ENCODE results near the gene DEGS2. TPM values are rescaled to one million over a fixed set of nuclear protein-coding genes. Genes with fewer than 3 reads are reported as not detected.

Gene DEGS2
- total and polyA plus RNA-seq, 2 experiments from 2014 or later = 0.63 to 2.2 TPM

DNA sequence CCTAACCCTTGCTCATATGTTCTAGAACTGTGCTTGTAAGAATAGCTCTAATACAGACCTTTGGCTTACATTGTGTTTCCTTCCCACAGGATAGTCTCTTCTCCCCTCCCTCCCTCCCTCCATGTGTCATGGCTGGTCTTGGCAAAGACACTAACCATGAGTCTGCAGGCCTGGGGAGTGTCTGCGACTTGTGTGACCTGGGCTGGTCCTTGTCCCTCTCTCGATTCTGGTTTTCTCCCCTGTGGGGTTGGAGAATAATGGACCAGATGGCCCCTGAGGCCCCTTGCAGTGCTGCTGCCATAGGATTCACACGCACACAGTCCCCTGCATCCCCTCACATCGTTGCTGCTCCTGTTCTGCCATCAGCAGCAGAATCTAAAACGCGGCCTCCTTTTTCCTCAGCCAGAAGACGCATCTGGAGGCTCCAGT, 30.3 kb downstream of the DEGS2 start:
- DNase-seq (ENCODE audit: low spot score) = no peak
- Histone ChIP-seq H3K4me2 (no peak overlapping the region), H3K36me3 (ENCODE audit: insufficient read depth) (no peaks in the 10 kb centered on the region), H3K9me2 (ENCODE audit: insufficient read depth) (no peaks in the 10 kb centered on the region), H3K27ac (ENCODE audit: low read depth) (no peak overlapping the region), H3K27me3 (ENCODE audit: insufficient read depth) (no peaks in the 10 kb centered on the region), H3K4me3 (no peak overlapping the region), H3K4me1 (ENCODE audit: insufficient read depth) (peaks cover 4% of the 10 kb centered on the region; the same call in 1 of the 2 replicates), H3F3A (replicated peaks; ENCODE audit: low read depth) (no peaks in the 10 kb centered on the region), H4K20me1 (replicated peaks; ENCODE audit: insufficient read depth) (no peaks in the 10 kb centered on the region; the same call in 1 of the 2 replicates), H3K79me2 (replicated peaks; ENCODE audit: insufficient read depth) (no peaks in the 10 kb centered on the region), H2AFZ (no peak overlapping the region)
- H3K4me3 Mint-ChIP-seq = no peak overlapping the region
- TF ChIP-seq CREB1 (CRISPR knock-in tag; IDR thresholded peaks at IDR 0.05; ENCODE audit: low read depth) = no peak
- TF ChIP-seq ZNF462 (CRISPR knock-in tag; IDR thresholded peaks at IDR 0.05) = no peak
- TF ChIP-seq EZH2 (IDR thresholded peaks at IDR 0.05; ENCODE audit: low read depth, unreplicated experiment) = no peak
- TF ChIP-seq JUNB (IDR thresholded peaks at IDR 0.05; ENCODE audit: unreplicated experiment) = no peak
- no peak for TF ChIP-seq EZH2phosphoT487 (IDR thresholded peaks at IDR 0.05; ENCODE audit: unreplicated experiment)
- no peak for TF ChIP-seq ZNF114 (CRISPR knock-in tag; IDR thresholded peaks at IDR 0.05)
- TF ChIP-seq STAT1 (IDR thresholded peaks at IDR 0.05; ENCODE audit: unreplicated experiment) = no peak
- TF ChIP-seq NANOG (IDR thresholded peaks at IDR 0.05; ENCODE audit: borderline replicate concordance) = no peak
- TF ChIP-seq, protein P1, sequence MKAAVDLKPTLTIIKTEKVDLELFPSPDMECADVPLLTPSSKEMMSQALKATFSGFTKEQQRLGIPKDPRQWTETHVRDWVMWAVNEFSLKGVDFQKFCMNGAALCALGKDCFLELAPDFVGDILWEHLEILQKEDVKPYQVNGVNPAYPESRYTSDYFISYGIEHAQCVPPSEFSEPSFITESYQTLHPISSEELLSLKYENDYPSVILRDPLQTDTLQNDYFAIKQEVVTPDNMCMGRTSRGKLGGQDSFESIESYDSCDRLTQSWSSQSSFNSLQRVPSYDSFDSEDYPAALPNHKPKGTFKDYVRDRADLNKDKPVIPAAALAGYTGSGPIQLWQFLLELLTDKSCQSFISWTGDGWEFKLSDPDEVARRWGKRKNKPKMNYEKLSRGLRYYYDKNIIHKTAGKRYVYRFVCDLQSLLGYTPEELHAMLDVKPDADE (IDR thresholded peaks at IDR 0.05) = no peak
- TF ChIP-seq, protein P2, sequence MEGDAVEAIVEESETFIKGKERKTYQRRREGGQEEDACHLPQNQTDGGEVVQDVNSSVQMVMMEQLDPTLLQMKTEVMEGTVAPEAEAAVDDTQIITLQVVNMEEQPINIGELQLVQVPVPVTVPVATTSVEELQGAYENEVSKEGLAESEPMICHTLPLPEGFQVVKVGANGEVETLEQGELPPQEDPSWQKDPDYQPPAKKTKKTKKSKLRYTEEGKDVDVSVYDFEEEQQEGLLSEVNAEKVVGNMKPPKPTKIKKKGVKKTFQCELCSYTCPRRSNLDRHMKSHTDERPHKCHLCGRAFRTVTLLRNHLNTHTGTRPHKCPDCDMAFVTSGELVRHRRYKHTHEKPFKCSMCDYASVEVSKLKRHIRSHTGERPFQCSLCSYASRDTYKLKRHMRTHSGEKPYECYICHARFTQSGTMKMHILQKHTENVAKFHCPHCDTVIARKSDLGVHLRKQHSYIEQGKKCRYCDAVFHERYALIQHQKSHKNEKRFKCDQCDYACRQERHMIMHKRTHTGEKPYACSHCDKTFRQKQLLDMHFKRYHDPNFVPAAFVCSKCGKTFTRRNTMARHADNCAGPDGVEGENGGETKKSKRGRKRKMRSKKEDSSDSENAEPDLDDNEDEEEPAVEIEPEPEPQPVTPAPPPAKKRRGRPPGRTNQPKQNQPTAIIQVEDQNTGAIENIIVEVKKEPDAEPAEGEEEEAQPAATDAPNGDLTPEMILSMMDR (conservative IDR thresholded peaks at IDR 0.05; ENCODE audit: low read depth in 2 of 2) = no peak
- no peak for TF ChIP-seq ZNF331 (CRISPR knock-in tag; IDR thresholded peaks at IDR 0.05; ENCODE audit: low read depth)
- TF ChIP-seq, protein P3, sequence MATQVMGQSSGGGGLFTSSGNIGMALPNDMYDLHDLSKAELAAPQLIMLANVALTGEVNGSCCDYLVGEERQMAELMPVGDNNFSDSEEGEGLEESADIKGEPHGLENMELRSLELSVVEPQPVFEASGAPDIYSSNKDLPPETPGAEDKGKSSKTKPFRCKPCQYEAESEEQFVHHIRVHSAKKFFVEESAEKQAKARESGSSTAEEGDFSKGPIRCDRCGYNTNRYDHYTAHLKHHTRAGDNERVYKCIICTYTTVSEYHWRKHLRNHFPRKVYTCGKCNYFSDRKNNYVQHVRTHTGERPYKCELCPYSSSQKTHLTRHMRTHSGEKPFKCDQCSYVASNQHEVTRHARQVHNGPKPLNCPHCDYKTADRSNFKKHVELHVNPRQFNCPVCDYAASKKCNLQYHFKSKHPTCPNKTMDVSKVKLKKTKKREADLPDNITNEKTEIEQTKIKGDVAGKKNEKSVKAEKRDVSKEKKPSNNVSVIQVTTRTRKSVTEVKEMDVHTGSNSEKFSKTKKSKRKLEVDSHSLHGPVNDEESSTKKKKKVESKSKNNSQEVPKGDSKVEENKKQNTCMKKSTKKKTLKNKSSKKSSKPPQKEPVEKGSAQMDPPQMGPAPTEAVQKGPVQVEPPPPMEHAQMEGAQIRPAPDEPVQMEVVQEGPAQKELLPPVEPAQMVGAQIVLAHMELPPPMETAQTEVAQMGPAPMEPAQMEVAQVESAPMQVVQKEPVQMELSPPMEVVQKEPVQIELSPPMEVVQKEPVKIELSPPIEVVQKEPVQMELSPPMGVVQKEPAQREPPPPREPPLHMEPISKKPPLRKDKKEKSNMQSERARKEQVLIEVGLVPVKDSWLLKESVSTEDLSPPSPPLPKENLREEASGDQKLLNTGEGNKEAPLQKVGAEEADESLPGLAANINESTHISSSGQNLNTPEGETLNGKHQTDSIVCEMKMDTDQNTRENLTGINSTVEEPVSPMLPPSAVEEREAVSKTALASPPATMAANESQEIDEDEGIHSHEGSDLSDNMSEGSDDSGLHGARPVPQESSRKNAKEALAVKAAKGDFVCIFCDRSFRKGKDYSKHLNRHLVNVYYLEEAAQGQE (IDR thresholded peaks at IDR 0.05; ENCODE audit: unreplicated experiment) = no peak
- no peak for TF ChIP-seq POLR2AphosphoS5 (IDR thresholded peaks at IDR 0.05; ENCODE audit: low read depth)
- H3K27ac Mint-ChIP-seq = no peak overlapping the region
- H3K4me1 Mint-ChIP-seq = peaks cover 11% of the 10 kb centered on the region
- no peak for ATAC-seq
- H3K36me3 Mint-ChIP-seq (ENCODE audit: low read depth) = peaks cover 8% of the 10 kb centered on the region
- no peaks in the 10 kb centered on the region for H3K9me3 Mint-ChIP-seq
- H3K27me3 Mint-ChIP-seq (ENCODE audit: insufficient read depth, low read depth, poor library complexity) = peaks cover 9% of the 10 kb centered on the region
